Activated CD8-positive, alpha-beta memory T cell treated with anti-CD3 and anti-CD28 coated beads, Interleukin-2, amount 10 ng/mL, durations not matched to agents 7 days and 5 days (primary cell): ENCODE measurements around the gene FUT1. TPM values are rescaled to one million over a fixed set of nuclear protein-coding genes. Genes with fewer than 3 reads are reported as not detected.

ENCODE experiments used
- ATAC-seq: fragments of 150-1000 bp; cut with Tn5 transposase; one replicate; pipeline ENCODE4 v1.10.0; 2021; ENCODE audit warnings: moderate library complexity
- CTCF ChIA-PET: fragments of 350-600 bp; sonication (Branson Sonifier 250); formaldehyde crosslinking; loops from one replicate; lab custom pipeline; 2021; ENCODE audit warnings: antibody characterized with exemption; lab: Charles Lee
- DNase-seq: peaks from one replicate; pipeline ENCODE4 v3.0.0-alpha.2; 2020
- H3K27ac Mint-ChIP-seq: one replicate; pipeline ENCODE4 v1.8.0; 2021; ENCODE audit warnings: mild to moderate bottlenecking, mixed read lengths
- H3K27me3 Mint-ChIP-seq: one replicate; pipeline ENCODE4 v1.8.0; 2021; ENCODE audit warnings: mixed read lengths
- H3K36me3 Mint-ChIP-seq: one replicate; pipeline ENCODE4 v1.8.0; 2021; ENCODE audit warnings: mild to moderate bottlenecking, mixed read lengths
- H3K4me1 Mint-ChIP-seq: one replicate; pipeline ENCODE4 v1.8.0; 2021; ENCODE audit warnings: mixed read lengths
- H3K4me3 Mint-ChIP-seq: one replicate; pipeline ENCODE4 v1.8.0; 2021; ENCODE audit warnings: mild to moderate bottlenecking, moderate library complexity, mixed read lengths
- H3K9me3 Mint-ChIP-seq: one replicate; pipeline ENCODE4 v1.8.0; 2022; ENCODE audit warnings: low read depth, mixed read lengths
- total RNA-seq, 2 experiments: library from RNA; stranded (reverse); gene quantifications; one replicate each; pipeline ENCODE4 v1.2.3, GENCODE V29; 2021

The FUT1 gene
- total RNA-seq, 2 experiments from 2014 or later = 0.06 to 0.09 TPM

DNA sequence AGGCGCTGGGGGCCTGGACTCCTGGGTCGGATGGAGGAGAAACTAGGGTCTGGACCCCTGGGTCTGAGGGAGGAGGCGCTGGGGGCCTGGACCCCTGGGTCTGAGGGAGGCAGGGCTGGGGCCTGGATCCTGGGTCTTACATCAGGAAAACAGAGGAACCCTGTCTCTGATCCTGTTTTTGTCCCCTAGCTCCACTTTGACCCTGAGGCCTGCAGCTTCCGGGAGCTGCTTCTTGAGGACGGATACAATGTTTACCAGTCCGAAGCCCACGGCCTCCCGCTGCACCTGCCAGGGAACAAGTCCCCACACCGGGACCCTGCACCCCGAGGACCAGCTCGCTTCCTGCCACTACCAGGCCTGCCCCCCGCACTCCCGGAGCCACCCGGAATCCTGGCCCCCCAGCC is 5.3 kb upstream of the FUT1 start:
- CTCF ChIA-PET = no interaction called here
- Mint-ChIP-seq H3K4me3 (no peak overlapping the region), H3K9me3 (no peaks in the 10 kb centered on the region), H3K36me3 (no peaks in the 10 kb centered on the region), H3K4me1 (peaks cover 14% of the 10 kb centered on the region), H3K27ac (no peak overlapping the region), H3K27me3 (peaks cover 32% of the 10 kb centered on the region)
- ATAC-seq = no peak
- DNase-seq = no peak

- Mint-ChIP-seq H3K36me3 (no peaks in the 10 kb centered on the region), H3K9me3 (no peaks in the 10 kb centered on the region), H3K27ac (no peak overlapping the region), H3K4me1 (peaks cover 15% of the 10 kb centered on the region), H3K27me3 (peaks cover 29% of the 10 kb centered on the region), H3K4me3 (no peak overlapping the region)
- DNase-seq (no peak), ATAC-seq (no peak)
- CTCF ChIA-PET = no interaction called here
Measured at GRCh38 chr19:48757089-48757675, 4.7 kb upstream of the FUT1 start.

DNA sequence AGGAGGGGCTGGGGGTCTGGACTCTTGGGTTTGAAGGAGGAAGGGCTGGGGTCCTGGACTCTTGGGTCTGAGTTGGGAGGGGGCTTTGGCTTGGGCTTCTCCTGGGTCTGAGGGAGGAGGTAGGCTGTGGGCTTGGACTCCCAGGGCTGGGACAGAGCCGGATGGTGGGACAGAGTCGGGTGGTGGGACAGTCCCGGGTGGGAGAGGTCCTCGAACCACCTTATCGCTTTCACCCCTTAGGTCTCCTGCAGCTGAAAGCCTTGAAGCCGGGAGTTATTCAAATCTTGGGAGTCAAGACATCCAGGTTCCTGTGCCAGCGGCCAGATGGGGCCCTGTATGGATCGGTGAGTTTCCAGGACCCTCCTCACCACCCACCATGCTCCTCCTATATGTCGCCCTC is 4.2 kb upstream of the FUT1 start:
- Mint-ChIP-seq H3K4me3 (no peak overlapping the region), H3K27ac (no peak overlapping the region), H3K4me1 (peaks cover 17% of the 10 kb centered on the region), H3K9me3 (no peaks in the 10 kb centered on the region), H3K36me3 (no peaks in the 10 kb centered on the region), H3K27me3 (peaks cover 31% of the 10 kb centered on the region)
- no peak for DNase-seq
- CTCF ChIA-PET = no interaction called here
- no peak for ATAC-seq

DNA sequence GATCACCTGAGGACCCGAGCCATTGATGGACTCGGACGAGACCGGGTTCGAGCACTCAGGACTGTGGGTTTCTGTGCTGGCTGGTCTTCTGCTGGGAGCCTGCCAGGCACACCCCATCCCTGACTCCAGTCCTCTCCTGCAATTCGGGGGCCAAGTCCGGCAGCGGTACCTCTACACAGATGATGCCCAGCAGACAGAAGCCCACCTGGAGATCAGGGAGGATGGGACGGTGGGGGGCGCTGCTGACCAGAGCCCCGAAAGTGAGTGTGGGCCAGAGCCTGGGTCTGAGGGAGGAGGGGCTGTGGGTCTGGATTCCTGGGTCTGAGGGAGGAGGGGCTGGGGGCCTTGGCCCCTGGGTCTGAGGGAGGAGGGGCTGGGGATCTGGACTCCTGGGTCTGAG is 3.8 kb upstream of the FUT1 start:
- ATAC-seq (no peak), DNase-seq (no peak)
- H3K27ac Mint-ChIP-seq = no peak overlapping the region
- H3K36me3 Mint-ChIP-seq = no peaks in the 10 kb centered on the region
- peaks cover 19% of the 10 kb centered on the region for H3K4me1 Mint-ChIP-seq
- H3K4me3 Mint-ChIP-seq = no peak overlapping the region
- CTCF ChIA-PET = interaction anchor here (0.9 kb wide), 1 partner anchor 17 kb away, joined by 4 read pairs; no protein-coding TSS in a partner anchor
- H3K9me3 Mint-ChIP-seq = no peaks in the 10 kb centered on the region
- H3K27me3 Mint-ChIP-seq = peaks cover 34% of the 10 kb centered on the region

DNA sequence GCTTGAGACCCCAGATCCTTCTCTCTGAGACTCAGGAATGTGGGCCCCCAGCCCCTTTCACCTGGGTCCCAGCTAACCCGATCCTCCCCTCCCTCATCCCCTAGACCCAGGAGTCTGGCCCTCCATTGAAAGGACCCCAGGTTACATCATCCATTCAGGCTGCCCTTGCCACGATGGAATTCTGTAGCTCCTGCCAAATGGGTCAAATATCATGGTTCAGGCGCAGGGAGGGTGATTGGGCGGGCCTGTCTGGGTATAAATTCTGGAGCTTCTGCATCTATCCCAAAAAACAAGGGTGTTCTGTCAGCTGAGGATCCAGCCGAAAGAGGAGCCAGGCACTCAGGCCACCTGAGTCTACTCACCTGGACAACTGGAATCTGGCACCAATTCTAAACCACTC is 3.3 kb upstream of the FUT1 start:
- DNase-seq (no peak), ATAC-seq (no peak)
- H3K4me1 Mint-ChIP-seq = peaks cover 20% of the 10 kb centered on the region
- H3K27ac Mint-ChIP-seq = no peak overlapping the region
- no peaks in the 10 kb centered on the region for H3K36me3 Mint-ChIP-seq
- peaks cover 33% of the 10 kb centered on the region for H3K27me3 Mint-ChIP-seq
- H3K4me3 Mint-ChIP-seq = no peak overlapping the region
- CTCF ChIA-PET = interaction anchor here (0.9 kb wide), 1 partner anchor 17 kb away, joined by 4 read pairs; no protein-coding TSS in a partner anchor
- no peaks in the 10 kb centered on the region for H3K9me3 Mint-ChIP-seq

GRCh38 chr19:48755084-48755641 is 2.7 kb upstream of the FUT1 start, which contains the start of gene FGF21:
Gene FGF21, plus strand, starts transcription at chr19:48755524. Its CDS starts 713 bp downstream, at chr19:48756237.
- Mint-ChIP-seq H3K9me3 (no peaks in the 10 kb centered on the region), H3K4me1 (peaks cover 14% of the 10 kb centered on the region), H3K27me3 (peaks cover 32% of the 10 kb centered on the region), H3K4me3 (no peak within 1 kb of the TSS), H3K27ac (no peak within 1 kb of the TSS), H3K36me3 (no peaks in the 10 kb centered on the region)
- CTCF ChIA-PET = interaction anchor here (0.9 kb wide), 1 partner anchor 16 kb away, joined by 4 read pairs; no protein-coding TSS in a partner anchor
- DNase-seq = no peak
- no peak for ATAC-seq

- H3K27ac Mint-ChIP-seq = no peak overlapping the region
- peaks cover 36% of the 10 kb centered on the region for H3K27me3 Mint-ChIP-seq
- H3K36me3 Mint-ChIP-seq = no peaks in the 10 kb centered on the region
- H3K4me1 Mint-ChIP-seq = peaks cover 15% of the 10 kb centered on the region
- H3K9me3 Mint-ChIP-seq = no peaks in the 10 kb centered on the region
- DNase-seq (no peak), ATAC-seq (peak; percentile 13)
- CTCF ChIA-PET = interaction anchor here (0.6 to 1.2 kb wide), 2 partner anchors 9 to 36 kb away, joined by 4 to 6 read pairs; no protein-coding TSS in a partner anchor
- peak overlapping the region; percentile 45 for H3K4me3 Mint-ChIP-seq
Measured at GRCh38 chr19:48751845-48752495, 471 bp downstream of the FUT1 start.

- ATAC-seq (no peak), DNase-seq (no peak)
- H3K4me1 Mint-ChIP-seq = peaks cover 18% of the 10 kb centered on the region
- no peaks in the 10 kb centered on the region for H3K36me3 Mint-ChIP-seq
- H3K27me3 Mint-ChIP-seq = peaks cover 40% of the 10 kb centered on the region
- no peak overlapping the region for H3K4me3 Mint-ChIP-seq
- CTCF ChIA-PET = interaction anchor here (1.2 kb wide), 1 partner anchor 37 kb away, joined by 4 read pairs; no protein-coding TSS in a partner anchor
- no peak overlapping the region for H3K27ac Mint-ChIP-seq
- H3K9me3 Mint-ChIP-seq = no peaks in the 10 kb centered on the region
Measured at GRCh38 chr19:48750771-48751504, 1.5 kb downstream of the FUT1 start.

- DNase-seq (no peak), ATAC-seq (no peak)
- Mint-ChIP-seq H3K4me3 (no peak overlapping the region), H3K9me3 (no peaks in the 10 kb centered on the region), H3K27me3 (peaks cover 41% of the 10 kb centered on the region), H3K4me1 (peaks cover 18% of the 10 kb centered on the region), H3K36me3 (no peaks in the 10 kb centered on the region), H3K27ac (no peak overlapping the region)
- CTCF ChIA-PET = no interaction called here
Measured at GRCh38 chr19:48750351-48750750, 2.1 kb downstream of the FUT1 start.

DNA sequence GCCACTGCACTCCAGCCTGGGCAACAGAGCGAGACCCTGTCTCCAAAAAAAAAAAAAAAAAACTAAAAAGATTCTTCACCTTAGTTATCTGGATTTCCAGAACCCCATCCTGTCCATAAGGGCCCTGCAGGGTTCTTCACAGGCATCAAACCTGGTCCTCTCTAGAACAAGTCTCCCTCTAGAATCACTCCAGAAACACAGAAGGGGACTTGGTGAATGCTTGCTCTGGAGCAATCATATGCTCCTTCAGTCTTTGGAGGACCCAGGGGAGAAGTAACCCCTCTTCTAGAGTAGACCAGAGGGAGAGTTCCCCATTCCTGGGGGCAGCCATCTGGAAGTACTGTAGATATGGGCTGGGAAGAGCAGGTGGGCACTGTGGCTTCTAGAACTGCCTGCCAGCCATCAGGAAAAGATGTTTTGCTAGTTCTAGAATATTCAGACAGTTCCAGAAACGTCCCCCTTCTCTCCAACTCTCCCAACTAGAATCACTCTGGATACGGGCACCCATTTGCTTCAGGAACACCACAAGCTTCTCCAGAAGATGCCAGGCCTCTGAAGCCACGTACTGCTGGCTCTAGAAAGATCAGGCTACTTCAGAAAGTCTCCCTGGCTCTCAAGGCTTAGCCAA is 2.8 kb downstream of the FUT1 start:
- no peaks in the 10 kb centered on the region for H3K9me3 Mint-ChIP-seq
- H3K4me1 Mint-ChIP-seq = peaks cover 18% of the 10 kb centered on the region
- H3K36me3 Mint-ChIP-seq = no peaks in the 10 kb centered on the region
- H3K4me3 Mint-ChIP-seq = no peak overlapping the region
- CTCF ChIA-PET = interaction anchor here (1.6 kb wide), 1 partner anchor 11 kb away, joined by 6 read pairs; no protein-coding TSS in a partner anchor
- peaks cover 38% of the 10 kb centered on the region for H3K27me3 Mint-ChIP-seq
- H3K27ac Mint-ChIP-seq = no peak overlapping the region
- ATAC-seq = no peak
- no peak for DNase-seq

DNA sequence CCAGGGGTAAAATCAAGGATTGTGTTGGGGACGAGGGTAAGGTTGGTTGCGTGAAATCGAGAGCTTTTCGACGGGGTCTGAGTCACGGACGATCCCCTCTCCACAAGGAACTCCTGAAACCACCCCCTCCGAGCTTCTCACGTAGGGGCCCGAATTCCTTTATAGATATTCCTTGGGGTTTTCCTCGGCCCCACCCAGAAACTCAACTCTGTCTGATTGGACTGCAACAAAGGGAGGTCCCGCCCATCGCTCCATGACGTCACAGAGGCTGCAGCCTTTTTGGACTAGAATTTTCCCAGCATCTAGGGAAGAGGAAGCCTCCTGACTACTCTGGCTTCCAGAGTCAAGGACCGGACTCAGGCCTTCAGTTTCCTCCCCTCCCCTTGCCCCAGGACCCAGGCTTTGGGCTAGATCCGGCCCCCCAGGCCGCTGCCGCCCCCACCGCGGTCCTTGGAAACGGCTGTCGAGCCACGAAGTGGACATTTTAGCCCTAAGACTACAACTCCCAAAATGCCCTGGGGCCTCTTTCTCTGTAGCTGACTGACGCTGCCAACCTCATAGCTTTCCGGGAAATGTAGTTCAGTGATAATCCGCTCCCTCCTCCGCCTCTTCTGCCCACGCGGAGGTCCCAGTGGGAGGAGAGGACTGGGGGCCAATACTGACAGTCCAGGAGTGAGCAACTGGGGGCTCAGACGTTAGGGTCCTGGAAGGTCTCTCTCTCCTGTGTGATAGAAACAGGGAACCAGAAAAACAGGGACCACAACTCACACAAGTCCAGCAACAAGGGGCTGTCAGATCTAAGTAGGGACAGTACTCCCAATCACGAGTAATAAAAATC is 5.5 kb downstream of the FUT1 start, which contains the start of gene IZUMO1:
TSS of gene IZUMO1 (minus strand) at position 172 of the 838 bp plus-strand sequence. CDS start 1,050 bp downstream, outside the sequence.
- no peaks in the 10 kb centered on the region for H3K9me3 Mint-ChIP-seq
- H3K36me3 Mint-ChIP-seq = no peaks in the 10 kb centered on the region
- H3K4me3 Mint-ChIP-seq = peak within 1 kb of the TSS; percentile 22
- CTCF ChIA-PET = interaction anchor here (1.0 to 1.2 kb wide), 3 partner anchors 8 to 96 kb away, joined by 3 to 6 read pairs (median 3); no protein-coding TSS in a partner anchor
- ATAC-seq (peak; percentile 79), DNase-seq (peak; percentile 72)
- H3K27ac Mint-ChIP-seq = no peak within 1 kb of the TSS
- peaks cover 19% of the 10 kb centered on the region for H3K27me3 Mint-ChIP-seq
- H3K4me1 Mint-ChIP-seq = peaks cover 9% of the 10 kb centered on the region

- no peak overlapping the region for H3K27ac Mint-ChIP-seq
- H3K9me3 Mint-ChIP-seq = no peaks in the 10 kb centered on the region
- peaks cover 19% of the 10 kb centered on the region for H3K27me3 Mint-ChIP-seq
- no peak overlapping the region for H3K4me3 Mint-ChIP-seq
- ATAC-seq = no peak
- no peaks in the 10 kb centered on the region for H3K36me3 Mint-ChIP-seq
- CTCF ChIA-PET = no interaction called here
- no peak for DNase-seq
- H3K4me1 Mint-ChIP-seq = peaks cover 9% of the 10 kb centered on the region
Measured at GRCh38 chr19:48746110-48746509, 6.3 kb downstream of the FUT1 start.
